ENCODE results near the gene ZNF365. TPM values are rescaled to one million over a fixed set of nuclear protein-coding genes. Genes with fewer than 3 reads are reported as not detected.

The ZNF365 gene
- total RNA-seq, 4 donors from 2014 or later, result 1.3 TPM; not detected in 3

- DNase-seq, result no peak
- TF ChIP-seq CTCF (IDR thresholded peaks at IDR 0.05) (no peak), POLR2A (IDR thresholded peaks at IDR 0.05) (no peak)
- Histone ChIP-seq H3K4me1 (no peaks in the 10 kb centered on the region), H3K9me3 (no peaks in the 10 kb centered on the region), H3K36me3 (no peaks in the 10 kb centered on the region), H3K27ac (no peak overlapping the region), H3K4me3 (no peak overlapping the region), H3K27me3 (no peaks in the 10 kb centered on the region)
- intact Hi-C loops (cut with DNase I; ENCODE audit: low total_unique reads), result no loop called here
These were observed 19.1 kb downstream of the ZNF365 start for GRCh38 chr10:62393237-62393636.

GRCh38 chr10:62394556-62395018 is 20.4 kb downstream of the ZNF365 start:
- no peaks in the 10 kb centered on the region for H3K36me3 ChIP-seq
- no peak overlapping the region for H3K4me3 ChIP-seq
- no peaks in the 10 kb centered on the region for H3K27me3 ChIP-seq
- intact Hi-C loops (cut with DNase I; ENCODE audit: low total_unique reads), result no loop called here
- H3K27ac ChIP-seq, result no peak overlapping the region
- no peaks in the 10 kb centered on the region for H3K9me3 ChIP-seq
- H3K4me1 ChIP-seq, result no peaks in the 10 kb centered on the region
- TF ChIP-seq POLR2A (IDR thresholded peaks at IDR 0.05), result no peak
- no peak for TF ChIP-seq CTCF (IDR thresholded peaks at IDR 0.05)
- no peak for DNase-seq

- no peaks in the 10 kb centered on the region for H3K4me1 ChIP-seq
- no peak for DNase-seq
- TF ChIP-seq POLR2A (IDR thresholded peaks at IDR 0.05), result no peak
- TF ChIP-seq CTCF (IDR thresholded peaks at IDR 0.05), result no peak
These were observed 21.7 kb downstream of the ZNF365 start for GRCh38 chr10:62395892-62396291.

GRCh38 chr10:62396864-62397263 is 22.7 kb downstream of the ZNF365 start:
- Histone ChIP-seq H3K4me3 (no peak overlapping the region), H3K36me3 (no peaks in the 10 kb centered on the region), H3K27me3 (no peaks in the 10 kb centered on the region), H3K9me3 (no peaks in the 10 kb centered on the region), H3K4me1 (no peaks in the 10 kb centered on the region), H3K27ac (no peak overlapping the region)
- TF ChIP-seq CTCF (IDR thresholded peaks at IDR 0.05) (no peak), POLR2A (IDR thresholded peaks at IDR 0.05) (no peak)
- no peak for DNase-seq
- intact Hi-C loops (cut with DNase I; ENCODE audit: low total_unique reads), result no loop called here

More at GRCh38 chr10:62395892-62396291, 21.7 kb downstream of the ZNF365 start:
- Histone ChIP-seq H3K27me3 (no peaks in the 10 kb centered on the region), H3K36me3 (no peaks in the 10 kb centered on the region), H3K4me3 (no peak overlapping the region), H3K27ac (no peak overlapping the region), H3K9me3 (no peaks in the 10 kb centered on the region)
- intact Hi-C loops (cut with DNase I; ENCODE audit: low total_unique reads), result no loop called here

- H3K4me1 ChIP-seq, result no peaks in the 10 kb centered on the region
- no peak for TF ChIP-seq CTCF (IDR thresholded peaks at IDR 0.05)
- no peak for TF ChIP-seq POLR2A (IDR thresholded peaks at IDR 0.05)
- intact Hi-C loops (cut with DNase I; ENCODE audit: low total_unique reads), result no loop called here
- no peak overlapping the region for H3K27ac ChIP-seq
- no peak overlapping the region for H3K4me3 ChIP-seq
- H3K27me3 ChIP-seq, result no peaks in the 10 kb centered on the region
- H3K36me3 ChIP-seq, result no peaks in the 10 kb centered on the region
- no peaks in the 10 kb centered on the region for H3K9me3 ChIP-seq
- no peak for DNase-seq
These were observed 25.0 kb downstream of the ZNF365 start for GRCh38 chr10:62399211-62399610.

All from uterus (tissue), 4 donors.